Kidney tubule cell (primary cell): ENCODE measurements around the gene SLC35F3.
A peak's percentile ranks its signal among the peaks of the same experiment; 100 is the strongest.
"Not testable (repeated sequence)": the region's sequence is repeated elsewhere in the genome, so short reads cannot be mapped to it uniquely, and the experiment has no call there.

ENCODE experiments used
- DNase-seq: peaks from one replicate; pipeline ENCODE4 v3.0.0-alpha.2; 2018; ENCODE audit warnings: low spot score

SLC35F3 gene

GRCh38 chr1:234199476-234200127, 295.1 kb downstream of the SLC35F3 start:
- DNase-seq: peak; percentile 35

GRCh38 chr1:234200566-234200965, 296.1 kb downstream of the SLC35F3 start:
- no peak for DNase-seq

GRCh38 chr1:234201600-234201999, 297.1 kb downstream of the SLC35F3 start:
- no peak for DNase-seq

- DNase-seq: no peak
Observed at GRCh38 chr1:234205966-234206365, 301.5 kb downstream of the SLC35F3 start.

- DNase-seq: peak; percentile 89
Observed at GRCh38 chr1:234206651-234207284, 302.3 kb downstream of the SLC35F3 start.

GRCh38 chr1:234208351-234208750, 303.9 kb downstream of the SLC35F3 start:
- DNase-seq: no peak

- DNase-seq: peak; percentile 97
Observed at GRCh38 chr1:234208791-234209190, 304.3 kb downstream of the SLC35F3 start.

GRCh38 chr1:234210429-234210828, 306.0 kb downstream of the SLC35F3 start:
- not testable (repeated sequence) for DNase-seq

- DNase-seq: not testable (repeated sequence)
Observed at GRCh38 chr1:234211855-234212254, 307.4 kb downstream of the SLC35F3 start.

- peak; percentile 71 for DNase-seq
Observed at GRCh38 chr1:234212764-234213657, 308.5 kb downstream of the SLC35F3 start.

GRCh38 chr1:234213658-234214128, 309.2 kb downstream of the SLC35F3 start:
- DNase-seq: no peak

- peak; percentile 68 for DNase-seq
Observed at GRCh38 chr1:234214129-234214910, 309.8 kb downstream of the SLC35F3 start.

- peak; percentile 42 for DNase-seq
Observed at GRCh38 chr1:234214911-234215892, 310.7 kb downstream of the SLC35F3 start.

GRCh38 chr1:234216116-234216703, 311.7 kb downstream of the SLC35F3 start:
- no peak for DNase-seq

- DNase-seq: no peak
Observed at GRCh38 chr1:234217316-234217840, 312.9 kb downstream of the SLC35F3 start.

GRCh38 chr1:234218078-234218477, 313.6 kb downstream of the SLC35F3 start:
- peak; percentile 36 for DNase-seq

- DNase-seq: no peak
Observed at GRCh38 chr1:234219711-234220110, 315.2 kb downstream of the SLC35F3 start.

GRCh38 chr1:234221601-234222000, 317.1 kb downstream of the SLC35F3 start:
- no peak for DNase-seq

GRCh38 chr1:234222561-234223280, 318.2 kb downstream of the SLC35F3 start:
- DNase-seq: peak; percentile 29
